HG03439 (cell line): Measurements from ENCODE around the gene CACNB4.
"Not testable (repeated sequence)": the region's sequence is repeated elsewhere in the genome, so short reads cannot be mapped to it uniquely, and the experiment has no call there.

Source experiments
- ATAC-seq: cut with Tn5 transposase; IDR thresholded peaks from one replicate; pipeline ENCODE4 v1.9.1; 2021; ENCODE audit warnings: mild to moderate bottlenecking, moderate library complexity; ENCODE audit not compliant: unreplicated experiment

Gene CACNB4

GRCh38 chr2:151795646-151796240, 303.1 kb downstream of the CACNB4 start:
- no peak for ATAC-seq

GRCh38 chr2:151794422-151794821, 304.4 kb downstream of the CACNB4 start:
- ATAC-seq = not testable (repeated sequence)

- ATAC-seq = no peak
These were observed 305.7 kb downstream of the CACNB4 start for GRCh38 chr2:151793123-151793522.

- no peak for ATAC-seq
These were observed 306.3 kb downstream of the CACNB4 start for GRCh38 chr2:151792589-151792988.

- no peak for ATAC-seq
These were observed 307.3 kb downstream of the CACNB4 start for GRCh38 chr2:151791545-151791944.

GRCh38 chr2:151790689-151791088, 308.2 kb downstream of the CACNB4 start:
- no peak for ATAC-seq

GRCh38 chr2:151789055-151789834, 309.6 kb downstream of the CACNB4 start:
- no peak for ATAC-seq

- no peak for ATAC-seq
These were observed 312.4 kb downstream of the CACNB4 start for GRCh38 chr2:151786483-151786882.

- no peak for ATAC-seq
These were observed 312.8 kb downstream of the CACNB4 start for GRCh38 chr2:151786077-151786476.

- no peak for ATAC-seq
These were observed 315.7 kb downstream of the CACNB4 start for GRCh38 chr2:151783133-151783520.
